Fibroblast of upper back skin (primary cell): ENCODE results near the gene ZNF800.

Experiments
- DNase-seq: peaks from one replicate; pipeline ENCODE4 v3.0.0-alpha.2; 2013

ZNF800 gene

DNA sequence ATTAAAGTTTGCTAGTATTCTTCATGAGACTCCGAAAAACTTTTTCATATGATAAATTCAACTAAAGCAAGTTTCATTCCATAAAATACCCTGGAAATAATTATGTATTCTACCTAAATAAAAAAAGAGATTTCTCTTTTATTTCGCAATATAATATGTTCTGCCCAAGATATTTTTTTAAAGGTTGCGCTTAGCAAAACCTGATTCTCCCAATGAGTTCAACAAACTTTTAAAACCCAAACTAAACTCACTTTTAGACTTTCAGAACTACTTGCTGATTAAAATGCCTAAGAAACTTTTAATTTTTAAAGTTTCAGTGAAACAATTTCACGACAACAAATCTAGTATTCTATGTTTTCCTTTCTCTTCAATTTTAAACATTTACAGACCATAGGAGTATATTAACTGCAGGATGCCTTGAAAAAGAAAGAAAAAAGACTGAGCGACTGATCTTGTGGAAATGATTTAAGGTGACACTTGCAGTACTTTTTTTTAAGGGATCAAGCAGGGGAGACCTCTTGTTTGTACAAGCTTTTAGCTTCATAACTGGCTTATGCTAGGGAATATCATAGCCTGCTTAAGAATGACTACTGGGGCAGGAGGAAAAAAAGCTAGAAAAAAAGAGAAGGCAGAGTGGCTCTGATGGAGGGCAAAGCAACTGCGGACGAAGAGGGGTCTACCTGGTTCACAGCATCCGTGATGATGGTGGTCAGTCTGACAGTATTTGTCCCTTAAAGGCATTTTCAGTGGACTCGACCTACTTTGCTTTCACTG is 1.5 kb downstream of the ZNF800 start:
- DNase-seq, result no peak

DNA sequence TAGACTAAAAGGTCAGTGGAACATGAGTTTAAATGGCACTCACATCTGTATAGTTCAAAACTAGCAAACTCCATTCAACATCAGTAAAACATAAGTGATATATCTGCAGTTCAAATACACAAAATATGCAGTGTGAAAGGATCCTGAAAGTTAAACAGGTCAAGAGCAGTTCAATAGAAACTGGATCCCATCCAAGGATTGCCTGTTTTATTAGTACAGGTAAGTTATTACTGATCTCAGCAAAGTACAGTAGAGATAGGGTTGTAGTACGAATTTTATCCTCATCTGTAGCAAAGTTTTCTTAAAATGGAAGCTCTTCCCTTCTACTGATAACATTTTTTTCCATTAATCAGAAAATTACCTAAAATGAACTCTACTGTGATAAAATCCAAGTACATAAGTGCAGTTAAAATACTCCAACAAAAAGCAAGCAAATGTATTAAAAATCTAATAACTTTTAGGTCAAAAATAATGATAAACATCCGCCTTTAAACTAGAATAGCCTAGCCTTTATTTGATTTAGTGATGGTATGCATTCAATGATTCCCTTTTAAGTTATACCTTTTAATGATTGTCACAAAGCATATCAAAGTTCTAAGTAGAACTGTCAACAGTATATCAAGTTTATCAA is 2.2 kb downstream of the ZNF800 start:
- DNase-seq, result no peak

DNA sequence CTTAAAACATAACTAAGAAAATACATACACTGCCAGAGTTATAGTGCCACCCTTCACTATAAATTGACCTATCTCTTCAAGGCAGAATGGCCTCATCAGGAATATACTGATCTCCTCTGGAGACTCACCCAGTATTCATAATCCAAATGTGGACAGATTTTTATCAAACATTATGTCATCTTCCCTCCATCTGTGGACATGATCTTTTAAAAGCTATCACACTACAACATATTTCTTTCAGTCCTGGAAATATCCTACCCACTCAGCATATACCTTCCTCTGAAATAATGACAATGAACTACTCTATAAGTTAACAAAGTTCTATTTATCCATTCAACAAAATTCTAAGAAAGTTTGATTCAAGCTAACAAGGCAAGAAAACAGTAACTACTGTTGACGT is 3.2 kb downstream of the ZNF800 start:
- DNase-seq, result no peak

DNA sequence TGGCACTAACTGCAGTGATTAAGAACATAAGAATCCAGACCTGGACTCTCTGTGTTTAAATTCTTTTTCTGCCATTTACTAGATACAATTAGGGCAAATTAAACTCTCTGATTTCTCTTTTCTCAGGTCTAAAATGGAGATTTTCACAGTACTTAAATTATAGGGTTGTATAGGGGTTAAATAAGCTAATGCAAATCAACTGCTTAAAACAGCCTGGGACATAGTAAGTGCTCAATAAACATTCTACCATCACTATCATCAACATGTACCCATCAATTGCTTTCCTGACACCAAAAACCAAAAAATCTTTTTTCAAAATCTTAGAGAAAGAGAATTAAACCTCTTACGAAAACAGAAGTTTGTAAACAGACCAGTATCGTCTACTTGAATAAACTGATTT is 4.5 kb downstream of the ZNF800 start:
- DNase-seq, result no peak

DNA sequence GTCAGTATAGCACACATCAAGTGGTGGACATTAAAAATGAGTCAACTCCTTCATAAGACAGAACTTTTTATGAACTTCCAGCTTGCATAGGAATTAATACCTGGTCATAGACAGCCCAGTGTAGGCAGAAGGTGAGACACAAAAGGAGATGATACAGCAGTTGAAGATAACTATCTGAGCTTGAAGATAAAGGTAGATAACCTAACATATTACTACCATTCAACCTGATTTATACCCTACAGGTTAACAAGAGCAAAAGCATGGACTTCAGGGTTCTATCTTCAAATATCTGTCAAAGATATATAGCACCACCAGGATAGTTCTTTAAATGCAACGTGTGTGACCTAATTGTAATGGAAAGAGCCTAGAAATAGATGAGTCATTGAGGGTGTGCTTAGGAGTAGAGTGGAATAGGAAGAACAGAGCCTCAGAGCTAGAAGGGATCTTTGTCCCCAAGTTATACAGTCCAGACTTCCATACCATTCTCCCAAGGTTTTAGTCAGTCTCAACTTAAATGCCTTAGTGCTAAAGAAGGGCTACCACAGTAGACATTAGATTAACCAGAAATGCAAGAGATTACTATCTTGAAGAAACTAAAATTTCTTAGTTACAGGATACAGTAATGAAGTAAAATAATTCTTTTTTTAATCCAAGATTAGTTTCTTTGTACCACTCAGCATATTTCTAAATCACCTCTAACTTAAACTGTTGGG is 9.2 kb downstream of the ZNF800 start:
- no peak for DNase-seq

DNA sequence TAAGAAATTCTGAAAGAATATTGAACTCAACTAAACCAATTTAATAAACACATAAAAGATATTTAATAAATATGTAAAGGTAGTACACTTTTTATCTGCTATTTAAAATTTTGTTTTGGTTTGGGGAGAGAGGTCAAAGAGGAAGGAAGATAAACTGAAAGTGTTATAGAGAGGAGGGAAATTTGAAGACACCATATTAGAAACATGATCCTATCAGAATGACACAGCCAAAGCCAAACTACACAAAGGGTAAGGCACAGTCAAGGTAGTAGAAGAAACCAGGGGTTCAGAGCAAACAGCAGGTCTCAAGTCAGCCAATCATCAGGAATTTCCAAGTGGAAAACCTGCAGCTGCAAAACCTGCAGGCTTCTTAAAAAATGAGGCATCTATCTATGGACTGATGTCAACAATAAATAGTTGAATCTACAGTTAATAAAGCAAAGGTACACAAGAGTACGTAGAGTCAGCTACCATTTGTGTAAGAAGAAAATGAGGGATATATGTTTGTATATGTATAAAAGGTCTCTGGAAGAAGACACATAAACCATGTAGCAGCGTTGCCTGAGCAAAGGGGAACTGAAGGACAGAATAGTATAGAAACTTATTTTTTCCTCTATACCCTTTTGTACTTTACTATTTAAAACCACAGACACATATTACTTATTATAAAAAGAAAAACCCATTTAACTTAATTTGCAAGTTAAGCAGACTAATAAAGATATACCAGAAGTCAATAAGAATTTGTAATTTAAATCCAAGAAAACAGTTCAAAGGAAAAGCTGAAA is 10.0 kb downstream of the ZNF800 start:
- no peak for DNase-seq

DNA sequence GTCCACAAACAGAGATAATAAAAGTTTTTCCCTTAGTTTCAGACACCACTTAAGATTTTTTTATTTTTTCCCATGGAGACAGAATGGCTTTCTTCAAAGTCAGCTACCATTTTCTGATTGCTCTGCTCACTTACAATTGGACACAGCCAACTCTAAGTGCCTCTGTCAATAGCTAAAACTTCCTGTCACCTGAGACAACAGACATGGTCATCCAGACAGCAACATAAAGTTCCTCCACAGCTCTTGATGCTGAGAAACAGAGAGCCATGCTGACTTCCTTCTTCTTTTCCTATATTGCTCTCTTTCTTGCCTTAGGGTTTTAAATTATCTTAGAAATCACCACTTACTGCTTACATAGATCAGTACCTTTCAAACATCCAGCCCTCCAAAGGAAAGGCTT is 12.0 kb downstream of the ZNF800 start:
- no peak for DNase-seq

DNA sequence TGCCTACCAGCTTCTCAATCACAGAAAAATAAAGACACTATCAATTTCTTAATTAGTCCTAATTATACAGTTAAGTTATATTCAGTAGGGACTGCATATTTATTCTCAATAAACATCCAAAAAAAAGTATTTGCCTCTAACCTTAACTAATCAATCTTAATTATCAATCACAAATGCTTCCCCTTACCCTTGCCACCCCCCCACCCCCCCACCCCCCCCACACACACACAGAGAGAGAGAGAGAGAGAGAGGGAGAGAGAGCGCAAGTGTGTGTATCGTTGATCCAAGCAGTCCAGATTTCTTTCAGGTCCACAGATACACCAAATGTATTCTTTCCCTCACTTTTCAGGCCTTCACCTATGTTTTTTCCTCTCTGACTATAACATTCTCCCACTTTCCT is 12.9 kb downstream of the ZNF800 start:
- no peak for DNase-seq

DNA sequence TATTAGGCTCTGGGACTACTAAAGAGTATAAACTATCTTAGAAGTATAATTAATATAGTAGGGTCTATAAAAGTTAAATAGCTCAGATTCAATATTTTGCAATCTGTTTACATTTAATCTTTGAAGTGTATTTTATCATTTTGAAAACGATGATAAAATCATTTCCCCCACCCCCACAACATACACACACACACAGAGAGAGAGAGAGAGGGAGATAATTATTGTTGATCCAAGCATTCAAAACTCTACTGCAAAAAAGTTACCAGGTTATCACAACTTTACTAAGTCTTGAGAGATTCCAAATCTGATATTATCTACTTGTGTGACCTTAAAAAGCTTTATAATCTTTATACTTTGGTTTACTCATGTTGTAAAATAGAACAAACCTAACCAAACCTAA is 14.0 kb downstream of the ZNF800 start:
- DNase-seq, result no peak

DNA sequence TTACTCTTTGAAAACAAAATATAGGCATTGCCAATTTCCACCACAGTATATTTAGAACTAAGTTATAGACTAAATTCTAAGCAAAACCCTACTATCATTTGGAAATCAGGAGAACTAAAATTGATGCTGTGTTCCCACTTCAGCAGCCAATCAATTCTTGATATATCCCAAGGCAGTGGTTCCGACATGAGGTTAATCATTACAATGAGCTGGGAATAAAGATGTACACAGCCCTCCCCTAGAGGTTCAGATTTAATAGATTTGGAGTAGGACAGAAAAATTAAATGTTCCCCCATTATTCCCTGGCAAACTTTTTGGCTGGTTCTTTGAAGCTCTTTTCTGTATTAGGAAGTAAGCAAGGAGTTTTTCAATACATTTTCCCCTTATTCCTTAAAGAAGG is 15.1 kb downstream of the ZNF800 start:
- no peak for DNase-seq

DNA sequence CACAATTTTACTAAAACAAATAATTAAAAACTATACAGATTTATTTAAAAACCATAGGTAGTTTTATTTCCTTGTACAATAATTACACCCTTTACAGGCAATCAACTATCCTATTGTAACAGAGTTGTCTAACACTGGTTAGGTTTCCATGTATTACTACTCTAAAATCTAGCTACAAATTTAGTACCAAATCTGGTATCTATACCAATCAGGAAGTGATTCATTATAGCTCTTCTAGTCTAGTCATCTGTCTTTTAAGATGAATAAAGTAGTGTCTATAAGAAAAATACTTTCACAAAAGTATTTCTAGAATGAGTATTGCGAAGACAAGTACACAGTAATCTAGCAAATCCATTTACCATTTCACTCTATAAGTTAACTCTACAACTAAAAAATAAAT is 16.9 kb downstream of the ZNF800 start:
- DNase-seq, result peak; percentile 0

DNA sequence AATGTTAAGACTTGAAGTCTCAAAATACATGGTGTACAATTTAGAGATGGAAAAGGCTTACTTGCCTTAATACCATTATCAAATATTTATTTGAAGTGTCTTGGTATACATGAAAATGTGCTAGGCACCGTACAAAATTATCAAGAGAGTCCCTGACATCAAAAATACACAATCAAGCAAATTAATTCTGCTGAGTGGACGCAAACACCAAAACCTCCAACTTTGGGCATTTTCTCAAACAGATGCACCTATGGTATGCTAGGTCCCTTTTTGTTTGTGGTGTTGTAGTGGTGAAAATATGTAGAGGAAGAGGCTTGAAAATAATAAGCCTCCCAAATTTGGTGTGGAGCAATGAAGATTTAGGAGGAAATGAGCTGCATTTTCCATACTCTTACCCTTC is 24.8 kb downstream of the ZNF800 start:
- no peak for DNase-seq

DNA sequence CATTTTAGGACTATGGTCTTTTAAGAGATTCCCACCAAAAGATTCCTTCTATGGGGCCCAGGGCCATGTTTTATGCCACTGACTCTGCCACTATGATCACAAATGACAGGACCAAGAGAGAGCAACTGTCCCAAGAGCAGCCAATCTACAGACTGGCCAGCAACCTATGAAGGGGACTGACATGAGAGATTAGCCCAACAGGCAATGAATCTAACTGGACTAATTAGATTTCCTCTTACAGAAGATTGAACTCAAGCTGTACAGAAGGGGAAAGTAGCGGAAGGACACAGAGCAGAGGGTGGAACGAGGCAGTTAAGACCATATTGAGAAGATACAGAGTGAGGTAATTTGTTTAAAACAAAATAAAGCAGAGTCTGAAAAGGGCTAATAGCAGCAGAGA is 25.8 kb downstream of the ZNF800 start:
- DNase-seq, result no peak

DNA sequence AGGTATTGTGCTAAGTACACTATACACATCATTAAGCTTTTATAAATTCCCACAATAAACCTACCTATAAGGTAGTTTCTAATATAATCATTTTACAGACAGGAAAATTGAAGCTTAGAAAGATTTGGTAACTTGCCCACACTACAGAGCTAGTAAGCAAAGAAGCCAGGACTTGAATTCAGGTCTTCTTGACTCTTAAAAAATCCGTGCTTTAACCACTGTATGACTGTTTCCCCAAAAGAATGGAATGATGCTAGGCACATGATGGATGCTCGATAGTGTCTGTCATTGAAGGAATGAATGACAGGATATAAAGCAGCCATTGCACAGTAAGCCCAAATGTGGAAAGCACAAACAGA is 26.6 kb downstream of the ZNF800 start:
- no peak for DNase-seq

DNA sequence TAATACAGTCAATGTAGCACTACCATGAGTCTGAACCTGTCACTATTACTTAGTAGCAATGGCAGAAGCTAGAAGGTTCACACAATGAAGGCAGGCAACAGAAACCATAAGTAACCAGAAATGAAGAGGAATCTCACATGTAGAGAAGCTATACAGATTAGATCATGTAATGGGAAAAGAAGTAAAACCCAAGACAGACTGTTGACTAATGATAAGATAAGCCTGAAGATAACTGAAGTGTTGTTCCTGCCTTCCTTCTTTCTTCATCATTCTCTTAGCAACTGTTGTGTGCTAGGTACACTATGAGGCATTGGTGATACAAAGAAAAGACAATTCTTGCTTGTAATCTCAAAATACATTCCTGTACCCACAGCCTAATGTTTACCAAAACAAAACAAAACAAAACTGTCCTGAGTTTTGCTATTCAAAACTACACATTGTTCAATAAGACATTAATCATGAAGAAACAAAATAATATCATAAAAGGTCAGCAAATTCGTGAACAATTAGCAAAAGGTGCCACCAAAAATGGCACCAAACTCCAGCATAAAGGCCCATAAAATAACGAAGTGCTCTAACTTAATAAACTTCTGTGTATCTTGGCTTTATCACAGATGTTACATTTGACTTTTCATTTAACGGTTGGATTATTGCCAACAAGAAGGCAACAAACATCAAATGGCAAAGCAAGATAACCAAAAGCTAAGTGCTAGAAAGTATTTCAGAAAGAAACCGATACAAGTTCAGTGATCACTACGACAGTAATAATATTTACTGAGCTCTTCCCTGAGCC is 27.1 kb downstream of the ZNF800 start:
- DNase-seq, result no peak

DNA sequence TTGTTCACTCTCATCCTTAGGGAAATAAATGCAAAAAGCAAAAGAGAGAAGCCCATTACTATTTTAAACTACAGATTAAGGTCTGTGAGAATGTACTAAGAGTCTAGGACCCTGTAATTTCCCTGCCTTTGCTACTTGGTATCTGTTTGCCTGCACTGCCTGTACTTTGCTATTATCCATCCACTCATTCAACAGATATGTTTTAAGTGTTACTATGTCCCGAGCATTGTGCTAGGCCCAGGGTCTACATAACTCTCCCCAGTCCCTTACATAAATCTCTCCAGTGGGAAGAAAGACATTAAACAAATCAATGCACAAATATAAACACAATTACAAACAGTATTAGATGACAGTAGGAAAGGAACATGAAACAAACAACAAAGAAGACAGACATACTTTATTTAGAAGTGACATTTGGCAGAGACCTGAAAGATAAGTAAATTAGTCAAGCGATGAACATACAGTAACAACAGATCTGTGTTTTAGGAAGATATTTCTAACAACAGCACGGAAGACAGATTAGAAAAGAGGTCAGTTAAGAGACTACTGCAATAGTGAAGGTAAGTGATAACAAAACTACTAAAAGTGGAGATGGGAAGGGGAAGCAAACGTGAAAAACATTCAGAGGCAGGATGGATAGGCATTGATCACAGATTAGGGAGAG is 30.0 kb downstream of the ZNF800 start:
- DNase-seq, result no peak

DNA sequence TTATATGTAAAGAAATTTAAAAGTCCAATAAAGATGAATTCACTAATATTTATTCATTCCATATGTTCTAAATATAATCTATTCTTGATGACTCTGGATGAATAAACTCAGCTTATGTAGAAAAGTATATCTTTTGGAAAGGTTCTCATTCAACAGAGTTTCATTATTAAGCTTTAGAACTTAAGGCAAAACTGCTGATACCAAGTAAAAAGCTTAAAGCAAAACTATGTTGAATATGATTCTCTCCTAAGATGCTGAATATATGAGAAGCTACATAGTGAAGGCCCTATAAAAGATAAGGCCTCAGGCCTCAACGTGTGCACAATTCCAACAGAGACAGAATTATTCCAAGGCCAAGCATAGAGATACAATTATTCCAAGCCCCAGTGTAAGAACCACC is 30.8 kb downstream of the ZNF800 start:
- no peak for DNase-seq

DNA sequence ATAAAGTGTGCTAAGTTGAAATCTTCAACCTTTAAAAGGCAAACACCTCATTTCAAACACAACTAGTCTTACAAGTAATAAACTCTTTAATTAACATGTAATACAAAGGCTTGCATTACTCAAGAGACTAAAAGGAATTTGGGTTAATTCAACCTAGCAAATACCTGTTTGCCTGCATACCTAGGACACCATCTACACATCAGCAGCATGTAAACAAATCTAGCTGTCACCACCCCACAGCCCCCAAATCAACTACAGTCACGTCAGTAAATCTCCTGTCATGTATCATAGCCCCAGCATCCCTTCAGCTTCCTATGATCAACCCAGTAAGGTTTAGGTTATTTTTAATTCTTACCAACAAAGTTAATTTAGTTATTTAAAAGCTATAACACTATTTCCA is 33.5 kb downstream of the ZNF800 start:
- no peak for DNase-seq

DNA sequence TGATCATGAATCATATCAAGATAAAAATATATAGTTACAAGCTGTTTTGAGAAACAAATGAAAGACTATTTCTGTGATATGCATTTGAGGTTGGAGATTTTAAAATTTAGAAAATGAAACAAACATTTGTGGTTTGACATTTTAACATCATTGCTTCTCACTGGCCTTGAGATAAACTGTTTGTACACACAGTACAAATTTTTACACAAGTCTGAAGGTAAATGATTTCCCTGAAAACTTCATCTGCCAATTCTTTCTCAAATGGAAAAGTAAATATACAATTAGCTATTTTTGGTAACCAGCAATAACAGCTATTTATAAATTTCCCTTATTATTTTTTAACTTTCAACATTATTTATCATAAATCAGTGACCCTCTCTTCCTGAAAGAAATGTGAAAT is 38.6 kb downstream of the ZNF800 start:
- no peak for DNase-seq

DNA sequence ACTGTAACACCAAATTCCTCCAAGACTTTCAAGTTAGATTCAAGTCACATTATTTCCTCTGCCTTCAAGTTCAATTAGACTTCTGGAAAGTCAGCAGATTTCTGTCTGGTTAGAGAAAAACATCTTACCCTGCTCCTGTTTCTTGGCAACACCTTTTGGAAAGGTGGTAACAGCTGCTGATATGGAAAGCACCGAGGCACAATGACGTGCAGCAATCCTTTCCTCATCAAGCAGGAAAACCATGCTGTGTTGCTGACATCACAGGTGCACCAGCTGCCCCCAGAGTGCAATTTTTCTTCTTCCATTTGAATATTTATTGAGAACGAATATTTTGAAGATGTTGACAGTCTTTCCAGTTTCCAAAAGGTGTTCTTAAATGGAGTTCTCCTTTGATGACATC is 41.9 kb downstream of the ZNF800 start:
- DNase-seq, result no peak

DNA sequence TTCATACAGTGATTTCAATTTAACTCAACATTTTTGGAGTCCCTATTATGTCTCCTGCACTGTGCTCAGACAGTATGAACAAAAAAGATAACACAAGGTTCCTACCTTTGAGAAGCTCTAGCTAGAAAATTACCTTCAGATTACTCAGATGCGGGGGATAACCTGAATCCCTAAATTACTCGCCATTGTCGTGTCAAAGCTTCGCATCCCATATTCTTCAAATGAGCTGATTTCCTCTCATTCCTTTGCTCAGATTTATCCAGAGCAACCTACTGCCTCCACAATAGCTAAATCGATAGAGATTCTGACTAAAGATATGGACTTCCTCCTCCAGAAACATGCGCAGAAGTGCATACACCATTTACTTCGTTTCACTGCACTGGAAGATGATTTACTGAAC is 42.6 kb downstream of the ZNF800 start:
- no peak for DNase-seq

DNA sequence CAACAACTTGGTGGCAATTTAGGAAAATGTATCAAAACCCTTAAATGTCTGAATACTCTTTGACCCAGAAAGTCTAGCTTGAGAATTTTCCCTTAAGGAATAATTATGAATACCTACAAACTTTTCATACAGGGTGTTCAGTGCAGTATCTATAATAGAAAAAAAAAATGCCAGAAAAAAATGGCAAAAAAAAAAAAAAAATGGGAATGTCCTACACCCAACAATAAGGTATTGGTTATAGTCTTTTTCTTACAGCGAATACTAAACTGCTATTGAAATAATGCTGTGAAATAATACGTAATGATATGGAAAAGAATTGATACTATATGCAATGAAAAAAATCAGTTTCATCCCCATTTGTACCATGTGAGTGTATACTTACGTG is 44.3 kb downstream of the ZNF800 start:
- DNase-seq, result no peak
